Measurements from ENCODE around the gene ADAM21.
"Not testable (repeated sequence)": the region's sequence is repeated elsewhere in the genome, so short reads cannot be mapped to it uniquely, and the experiment has no call there.

Gene ADAM21

GRCh38 chr14:70454731-70455130 lies 2.8 kb downstream of the ADAM21 start:
- TF ChIP-seq, protein P1, sequence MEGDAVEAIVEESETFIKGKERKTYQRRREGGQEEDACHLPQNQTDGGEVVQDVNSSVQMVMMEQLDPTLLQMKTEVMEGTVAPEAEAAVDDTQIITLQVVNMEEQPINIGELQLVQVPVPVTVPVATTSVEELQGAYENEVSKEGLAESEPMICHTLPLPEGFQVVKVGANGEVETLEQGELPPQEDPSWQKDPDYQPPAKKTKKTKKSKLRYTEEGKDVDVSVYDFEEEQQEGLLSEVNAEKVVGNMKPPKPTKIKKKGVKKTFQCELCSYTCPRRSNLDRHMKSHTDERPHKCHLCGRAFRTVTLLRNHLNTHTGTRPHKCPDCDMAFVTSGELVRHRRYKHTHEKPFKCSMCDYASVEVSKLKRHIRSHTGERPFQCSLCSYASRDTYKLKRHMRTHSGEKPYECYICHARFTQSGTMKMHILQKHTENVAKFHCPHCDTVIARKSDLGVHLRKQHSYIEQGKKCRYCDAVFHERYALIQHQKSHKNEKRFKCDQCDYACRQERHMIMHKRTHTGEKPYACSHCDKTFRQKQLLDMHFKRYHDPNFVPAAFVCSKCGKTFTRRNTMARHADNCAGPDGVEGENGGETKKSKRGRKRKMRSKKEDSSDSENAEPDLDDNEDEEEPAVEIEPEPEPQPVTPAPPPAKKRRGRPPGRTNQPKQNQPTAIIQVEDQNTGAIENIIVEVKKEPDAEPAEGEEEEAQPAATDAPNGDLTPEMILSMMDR (IDR thresholded peaks at IDR 0.05; ENCODE audit: insufficient read depth, low read depth, low read length, missing control alignments): no peak
- no peak overlapping the region for H3K4me3 ChIP-seq (ENCODE audit: low read length)
- no peak for DNase-seq (ENCODE audit: low read depth)

DNA sequence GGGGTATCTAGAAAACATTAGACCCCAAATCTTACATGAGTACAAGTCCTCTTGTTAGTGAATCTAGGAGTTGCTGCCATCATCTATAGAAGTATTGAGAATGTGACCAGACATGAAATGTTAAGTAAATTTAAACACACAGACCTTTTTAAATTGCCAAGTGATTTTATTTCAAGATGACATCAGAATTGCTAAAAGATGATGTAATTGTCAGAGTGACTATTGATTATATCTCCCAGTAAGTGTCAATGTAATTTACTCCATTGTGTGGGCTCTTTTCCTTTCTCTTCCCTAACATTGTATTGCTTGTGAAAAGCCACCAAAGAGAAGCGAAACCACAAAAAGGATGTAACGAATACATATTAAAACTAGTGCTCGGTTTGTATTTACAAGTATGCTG lies 16.8 kb downstream of the ADAM21 start:
- no peak for DNase-seq (ENCODE audit: low read depth)
- H3K4me3 ChIP-seq (ENCODE audit: low read length): no peak overlapping the region
- TF ChIP-seq, protein P1 (IDR thresholded peaks at IDR 0.05; ENCODE audit: insufficient read depth, low read depth, low read length, missing control alignments): no peak

DNA sequence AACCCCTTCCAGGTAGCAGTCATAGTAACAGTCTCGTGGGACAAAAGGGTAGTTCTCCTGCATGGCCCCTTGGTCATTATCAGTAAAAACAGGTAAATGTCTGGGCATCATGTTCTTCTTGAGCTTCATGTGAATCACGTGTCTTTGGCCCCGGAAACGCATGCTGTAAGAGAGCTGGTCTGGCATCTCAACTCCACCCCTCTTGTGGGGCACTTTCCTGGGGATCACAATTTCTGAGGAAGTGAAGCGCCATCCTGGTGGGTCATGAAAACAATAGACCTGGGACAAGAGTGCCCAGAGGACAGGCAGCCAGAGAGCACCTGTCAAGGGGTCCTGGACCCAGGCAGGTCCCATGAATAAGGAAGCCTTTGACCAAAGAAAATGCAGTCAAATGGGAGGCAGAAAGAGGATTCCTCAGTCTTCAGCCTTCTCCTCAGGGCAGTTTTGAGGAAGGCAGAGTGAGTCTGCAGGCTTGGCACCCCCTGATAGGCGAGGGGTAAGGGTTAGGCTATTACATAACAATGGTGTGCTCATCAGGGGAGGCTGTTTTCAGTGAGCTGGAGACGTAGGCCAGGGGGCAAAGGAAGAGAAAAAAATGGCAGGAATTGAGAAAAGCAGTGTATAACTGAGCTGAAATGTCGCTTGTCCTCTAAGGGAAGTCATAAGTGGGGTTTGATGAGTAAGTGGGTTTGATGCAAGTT lies 19.0 kb downstream of the ADAM21 start:
- not testable (repeated sequence) for DNase-seq (ENCODE audit: low read depth)

DNA sequence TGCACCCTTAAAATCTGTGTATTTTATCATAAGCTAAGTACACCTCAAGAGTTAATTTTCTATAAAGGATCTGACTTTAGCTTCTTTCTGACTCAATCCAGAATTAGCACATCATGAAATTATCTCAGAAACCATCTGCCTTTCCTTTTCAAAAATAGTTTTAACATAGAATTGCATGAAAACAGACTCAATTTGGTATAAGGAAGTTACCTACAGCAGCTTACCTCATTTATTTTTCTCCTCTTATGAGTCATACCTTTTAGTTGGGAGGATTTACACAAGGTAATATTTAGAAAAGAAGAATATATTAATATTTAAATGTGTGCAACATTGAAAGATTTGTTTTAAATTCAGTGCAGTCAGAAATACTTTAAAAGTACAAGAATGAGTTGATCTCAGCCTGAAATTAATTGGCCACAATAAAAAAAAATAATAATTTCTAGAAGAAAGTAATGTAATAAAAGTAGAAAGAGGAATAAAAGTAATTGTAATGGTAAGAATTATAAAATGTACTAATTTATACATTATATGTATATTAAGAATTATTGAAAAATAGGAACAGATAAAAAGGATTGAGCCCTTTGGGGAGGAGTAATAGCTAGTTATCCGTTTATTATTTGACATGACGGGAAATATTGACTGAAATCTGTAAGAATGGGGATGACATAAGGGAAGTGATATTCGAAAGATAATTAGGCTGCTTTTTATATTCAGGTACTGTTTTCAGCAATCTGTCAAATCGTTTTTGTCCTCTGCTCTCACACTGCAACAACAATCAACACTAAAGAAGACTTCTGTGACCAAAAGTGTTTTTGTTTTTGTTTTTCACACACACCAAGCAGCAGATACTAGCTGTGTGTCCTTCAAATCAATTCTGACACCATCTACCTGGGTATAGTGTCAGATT lies 20.5 kb downstream of the ADAM21 start:
- TF ChIP-seq, protein P1 (IDR thresholded peaks at IDR 0.05; ENCODE audit: insufficient read depth, low read depth, low read length, missing control alignments): no peak
- DNase-seq (ENCODE audit: low read depth): peak; percentile 25
- H3K4me3 ChIP-seq (ENCODE audit: low read length): no peak overlapping the region

More for the DNA sequence above, 19.0 kb downstream of the ADAM21 start:
- not testable (repeated sequence) for H3K4me3 ChIP-seq (ENCODE audit: low read length)

DNA sequence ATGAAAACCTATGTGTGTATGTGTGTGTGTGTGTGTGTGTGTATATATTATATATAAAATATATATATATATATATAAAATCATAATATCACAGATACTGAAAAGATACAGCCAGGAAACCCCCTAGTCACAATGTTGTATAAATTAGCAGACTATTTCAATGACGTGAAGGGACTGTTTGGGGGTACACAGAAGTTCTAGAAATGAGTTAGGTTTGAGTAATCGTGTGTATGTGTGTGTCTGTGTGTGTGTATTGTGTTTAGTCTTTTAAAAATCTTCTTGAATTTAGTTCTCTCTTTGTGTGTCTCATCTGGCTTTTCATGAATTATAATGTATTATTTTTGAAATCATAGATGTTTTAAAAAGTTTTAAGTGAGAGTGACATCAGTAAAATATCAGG lies 21.9 kb downstream of the ADAM21 start:
- H3K4me3 ChIP-seq (ENCODE audit: low read length): no peak overlapping the region
- DNase-seq (ENCODE audit: low read depth): no peak
- TF ChIP-seq, protein P1 (IDR thresholded peaks at IDR 0.05; ENCODE audit: insufficient read depth, low read depth, low read length, missing control alignments): no peak

DNA sequence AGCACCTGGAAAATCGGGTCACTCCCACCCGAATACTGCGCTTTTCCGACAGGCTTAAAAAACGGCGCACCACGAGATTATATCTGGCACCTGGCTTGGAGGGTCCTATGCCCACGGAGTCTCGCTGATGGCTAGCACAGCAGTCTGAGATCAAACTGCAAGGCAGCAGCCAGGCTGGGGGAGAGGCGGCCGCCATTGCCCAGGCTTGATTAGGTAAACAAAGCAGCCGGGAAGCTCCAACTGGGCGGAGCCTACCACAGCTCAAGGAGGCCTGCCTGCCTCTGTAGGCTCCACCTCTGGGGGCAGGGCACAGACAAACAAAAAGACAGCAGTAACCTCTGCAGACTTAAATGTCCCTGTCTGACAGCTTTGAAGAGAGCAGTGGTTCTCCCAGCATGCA lies 23.5 kb downstream of the ADAM21 start:
- not testable (repeated sequence) for DNase-seq (ENCODE audit: low read depth); H3K4me3 ChIP-seq (ENCODE audit: low read length)

DNA sequence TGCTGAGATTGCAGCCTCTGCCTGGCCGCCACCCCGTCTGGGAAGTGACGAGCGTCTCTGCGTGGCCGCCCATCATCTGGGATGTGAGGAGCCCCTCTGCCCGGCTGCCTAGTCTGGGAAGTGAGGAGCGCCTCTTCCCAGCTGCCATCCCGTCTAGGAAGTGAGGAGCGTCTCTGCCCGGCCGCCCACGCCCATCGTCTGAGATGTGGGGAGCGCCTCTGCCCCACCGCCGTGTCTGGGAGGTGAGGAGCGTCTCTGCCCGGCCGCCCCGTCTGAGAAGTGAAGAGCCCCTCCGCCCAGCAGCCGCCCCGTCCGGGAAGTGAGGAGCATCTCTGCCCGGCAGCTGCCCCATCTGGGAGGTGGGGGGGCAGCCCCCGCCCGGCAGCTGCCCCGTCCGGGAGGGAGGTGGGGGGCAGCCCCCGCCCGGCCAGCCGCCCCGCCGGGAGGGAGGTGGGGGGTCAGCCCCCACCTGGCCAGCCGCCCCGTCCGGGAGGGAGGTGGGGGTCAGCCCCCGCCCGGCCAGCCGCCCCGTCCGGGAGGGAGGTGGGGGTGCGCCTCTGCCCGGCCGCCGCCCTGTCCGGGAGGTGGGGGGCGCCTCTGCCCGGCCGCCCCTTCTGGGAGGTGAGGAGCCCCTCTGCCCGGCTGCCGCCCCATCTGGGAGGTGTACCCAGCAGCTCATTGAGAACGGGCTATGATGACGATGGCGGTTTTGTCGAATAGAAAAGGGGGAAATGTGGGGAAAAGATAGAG lies 25.6 kb downstream of the ADAM21 start:
- not testable (repeated sequence) for H3K4me3 ChIP-seq (ENCODE audit: low read length); DNase-seq (ENCODE audit: low read depth)

DNA sequence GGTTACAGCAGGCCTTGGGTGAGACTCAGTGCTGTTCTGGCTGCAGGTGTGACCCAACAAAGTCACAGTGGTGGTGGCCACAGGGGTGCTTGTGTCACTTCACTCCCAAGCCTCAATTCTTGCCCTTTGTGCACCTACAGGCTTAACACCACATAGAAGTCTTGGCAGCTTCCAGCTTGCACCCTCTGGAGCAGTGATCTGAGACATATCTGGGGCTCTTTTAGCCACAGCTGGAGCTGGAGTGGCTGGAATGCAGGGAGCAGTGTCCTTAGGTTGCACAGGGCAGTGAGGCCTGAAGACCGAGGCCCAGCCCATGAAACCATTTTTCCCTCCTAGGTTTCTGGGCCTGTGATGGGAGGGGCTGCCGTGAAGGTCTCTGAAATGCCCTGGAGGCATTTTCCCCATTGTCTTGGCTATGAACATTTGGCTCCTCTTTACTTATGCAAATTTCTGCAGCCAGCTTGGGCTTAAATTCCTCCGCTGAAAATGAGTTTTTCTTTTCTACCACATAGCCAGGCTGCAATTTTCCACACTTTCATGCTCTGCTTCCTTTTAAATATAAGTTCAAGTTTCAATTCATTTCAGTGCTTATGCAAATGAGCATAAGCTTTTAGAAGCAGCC lies 37.7 kb downstream of the ADAM21 start:
- no peak for DNase-seq (ENCODE audit: low read depth)
- H3K4me3 ChIP-seq (ENCODE audit: low read length): no peak overlapping the region
- TF ChIP-seq, protein P1 (IDR thresholded peaks at IDR 0.05; ENCODE audit: insufficient read depth, low read depth, low read length, missing control alignments): no peak
